ENCODE measurements around the gene MXRA7.
A peak's percentile ranks its signal among the peaks of the same experiment; 100 is the strongest.
"Not testable (repeated sequence)": the region's sequence is repeated elsewhere in the genome, so short reads cannot be mapped to it uniquely, and the experiment has no call there.

Gene MXRA7

DNA sequence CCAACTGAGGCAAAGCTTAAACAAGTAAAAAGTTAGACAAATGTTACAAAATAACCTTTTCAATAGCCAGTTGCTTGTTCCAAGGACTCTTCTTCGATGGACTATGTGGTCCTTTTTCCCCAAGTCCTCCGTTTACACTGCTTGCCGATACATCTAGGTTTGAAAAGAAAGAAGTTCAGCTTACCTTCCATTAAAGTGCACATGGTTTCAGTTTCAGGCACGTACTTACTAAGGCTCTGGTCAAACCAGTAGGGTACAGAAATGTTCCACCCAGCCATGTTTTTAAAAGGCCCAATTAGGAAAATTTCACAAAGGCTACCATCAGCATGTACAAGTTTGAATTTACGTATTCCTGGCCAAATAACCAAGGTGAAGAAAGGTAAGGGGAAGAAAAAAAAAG lies 24.2 kb upstream of the MXRA7 start:
- DNase-seq, result no peak

DNA sequence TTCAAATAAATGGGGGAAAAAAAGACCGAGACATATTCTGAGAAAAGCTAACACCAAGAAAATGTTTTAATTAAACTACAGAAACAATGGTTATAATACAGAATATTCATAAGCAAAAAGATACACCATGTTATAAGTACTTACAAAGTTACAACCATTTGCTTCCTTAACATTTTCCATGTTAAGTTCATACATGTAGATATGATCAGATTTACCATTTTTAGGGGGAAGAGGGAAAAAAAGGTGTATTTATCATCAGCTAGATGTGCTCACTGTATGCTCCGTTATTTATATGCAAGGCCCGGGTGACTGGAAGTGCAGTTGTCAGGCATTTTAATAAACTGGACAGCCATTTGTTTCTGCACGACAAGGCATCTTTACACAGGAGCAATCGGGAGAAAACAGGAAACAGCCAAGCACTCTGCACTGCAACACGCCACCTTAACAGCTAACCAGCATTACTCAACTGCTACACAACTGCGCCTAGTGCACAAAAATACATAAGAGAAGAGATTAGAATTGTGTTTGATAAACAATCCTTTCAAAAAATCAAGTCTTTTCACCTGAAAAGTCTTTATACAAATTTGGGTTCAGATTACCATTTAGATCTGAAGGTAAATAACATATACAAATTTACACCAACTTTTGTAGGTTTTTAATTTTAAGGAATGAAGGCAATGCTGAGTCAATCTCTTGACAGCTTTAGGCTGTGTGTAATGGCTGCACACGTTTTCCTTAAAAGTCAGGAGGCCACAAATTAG lies 23.5 kb upstream of the MXRA7 start:
- no peak for DNase-seq

DNA sequence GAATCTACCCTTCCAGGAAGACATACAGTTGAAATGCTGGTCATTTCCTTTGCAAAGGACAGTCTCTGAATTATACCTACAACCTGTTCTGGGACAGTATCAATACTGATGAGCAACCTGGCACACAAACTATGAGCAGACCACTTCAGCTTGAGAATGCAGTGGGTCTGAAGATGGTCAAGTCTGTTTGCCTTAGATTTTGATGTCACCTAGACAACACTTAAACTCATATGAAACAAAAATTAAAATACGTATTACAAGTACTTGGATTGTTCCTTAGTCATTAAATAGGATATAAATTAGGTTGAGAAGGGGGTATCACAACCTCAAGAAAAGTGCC lies 22.8 kb upstream of the MXRA7 start:
- no peak for DNase-seq

DNA sequence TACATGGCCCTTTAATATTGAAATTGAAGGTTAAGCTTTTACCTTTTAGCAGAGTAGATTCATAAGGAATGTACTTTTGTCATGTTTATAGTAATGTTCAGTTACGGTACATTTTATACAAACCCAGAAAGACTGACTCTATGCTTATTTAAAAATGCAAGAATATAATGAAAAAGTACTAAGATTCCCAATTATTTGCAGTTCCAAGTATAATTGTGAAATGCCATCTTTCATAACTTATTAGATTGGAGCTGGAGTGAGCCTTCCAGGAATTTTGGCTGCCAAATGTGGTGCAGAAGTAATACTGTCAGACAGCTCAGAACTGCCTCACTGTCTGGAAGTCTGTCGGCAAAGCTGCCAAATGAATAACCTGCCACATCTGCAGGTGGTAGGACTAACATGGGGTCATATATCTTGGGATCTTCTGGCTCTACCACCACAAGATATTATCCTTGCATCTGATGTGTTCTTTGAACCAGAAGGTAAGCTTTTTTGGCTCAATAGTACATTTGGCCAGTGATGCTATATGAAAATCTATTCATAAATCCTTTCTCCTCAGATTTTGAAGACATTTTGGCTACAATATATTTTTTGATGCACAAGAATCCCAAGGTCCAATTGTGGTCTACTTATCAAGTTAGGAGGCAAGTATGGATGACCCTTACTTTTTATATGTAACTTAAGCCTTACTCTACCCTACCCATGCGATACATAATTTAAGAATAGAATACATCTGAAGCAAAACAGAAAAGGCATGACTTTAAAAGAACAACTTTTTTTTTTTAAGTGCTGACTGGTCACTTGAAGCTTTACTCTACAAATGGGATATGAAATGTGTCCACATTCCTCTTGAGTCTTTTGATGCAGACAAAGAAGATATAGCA lies 22.2 kb upstream of the MXRA7 start:
- DNase-seq, result no peak

DNA sequence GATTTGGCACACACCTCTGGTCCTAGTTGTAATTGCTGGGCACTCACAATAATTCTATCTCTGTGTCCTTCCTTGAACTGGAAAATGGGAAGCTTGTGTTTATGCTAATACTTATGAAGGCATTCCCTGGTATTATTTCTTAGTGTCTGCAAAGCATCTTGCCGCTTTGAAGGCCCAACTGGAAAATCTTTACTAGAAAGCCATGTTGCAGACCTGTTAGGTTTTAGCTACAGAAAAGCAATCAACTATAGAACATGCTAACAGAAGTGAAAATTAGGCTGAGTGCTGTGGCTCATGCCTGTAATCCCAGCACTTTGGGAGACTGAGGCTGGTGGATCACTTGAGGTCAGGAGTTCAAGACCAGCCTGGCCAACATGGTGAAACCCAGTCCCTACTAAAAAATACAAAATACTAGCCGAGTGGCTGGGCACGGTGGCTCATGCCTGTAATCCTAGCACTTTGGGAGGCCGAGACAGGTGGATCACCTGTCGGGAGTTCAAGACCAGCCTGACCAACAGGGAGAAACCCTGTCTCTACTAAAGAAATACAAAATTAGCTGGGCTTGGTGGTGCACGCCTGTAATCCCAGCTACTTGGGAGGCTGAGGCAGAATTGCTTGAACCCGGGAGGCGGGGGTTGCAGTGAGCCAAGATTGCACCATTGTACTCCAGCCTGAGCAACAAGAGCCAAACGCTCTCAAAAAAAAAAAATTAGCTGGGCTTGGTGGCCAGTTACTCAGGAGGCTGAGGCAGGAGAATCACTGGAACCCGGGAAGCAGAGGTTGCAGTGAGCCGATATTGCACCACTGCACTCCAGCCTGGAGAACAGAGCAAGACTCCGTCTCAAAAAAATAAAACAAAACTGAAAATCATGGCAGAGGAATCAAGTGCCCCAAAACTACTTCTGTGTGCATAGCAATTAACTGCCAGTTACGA lies 21.3 kb upstream of the MXRA7 start:
- not testable (repeated sequence) for DNase-seq

DNA sequence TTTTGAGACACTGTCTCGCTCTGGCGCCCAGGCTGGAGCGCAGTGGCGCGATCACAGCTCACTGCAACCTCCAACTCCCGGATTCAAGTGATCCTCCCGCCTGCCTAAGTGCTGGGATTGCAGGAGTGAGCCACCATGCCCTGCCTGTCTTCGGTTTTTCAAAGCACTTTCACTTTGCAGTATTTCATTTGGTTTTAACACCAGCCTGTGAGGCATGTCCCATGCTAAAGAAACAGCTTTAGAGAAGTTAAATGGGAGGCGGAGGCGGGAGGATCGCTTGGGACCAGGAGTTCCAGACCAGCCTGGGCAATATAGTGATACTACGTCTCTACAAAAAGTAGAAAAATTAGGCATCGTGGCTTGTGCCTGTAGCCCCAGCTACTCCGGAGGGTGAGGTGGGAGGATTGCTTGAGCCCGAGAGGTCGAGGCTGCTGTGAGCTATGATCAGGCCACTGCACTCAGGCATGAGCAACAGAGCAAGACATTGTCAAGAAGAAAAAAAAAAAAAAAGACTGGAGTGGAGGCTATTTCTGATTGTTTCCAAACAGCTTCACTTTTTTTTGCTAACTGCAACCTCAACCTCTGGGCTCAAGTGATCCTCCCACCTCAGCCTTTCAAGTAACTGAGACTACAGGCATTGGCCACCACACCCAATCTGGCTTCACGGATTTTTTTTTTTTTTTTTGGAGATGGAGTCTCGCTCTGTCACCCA lies 17.1 kb upstream of the MXRA7 start:
- DNase-seq, result peak; percentile 42

DNA sequence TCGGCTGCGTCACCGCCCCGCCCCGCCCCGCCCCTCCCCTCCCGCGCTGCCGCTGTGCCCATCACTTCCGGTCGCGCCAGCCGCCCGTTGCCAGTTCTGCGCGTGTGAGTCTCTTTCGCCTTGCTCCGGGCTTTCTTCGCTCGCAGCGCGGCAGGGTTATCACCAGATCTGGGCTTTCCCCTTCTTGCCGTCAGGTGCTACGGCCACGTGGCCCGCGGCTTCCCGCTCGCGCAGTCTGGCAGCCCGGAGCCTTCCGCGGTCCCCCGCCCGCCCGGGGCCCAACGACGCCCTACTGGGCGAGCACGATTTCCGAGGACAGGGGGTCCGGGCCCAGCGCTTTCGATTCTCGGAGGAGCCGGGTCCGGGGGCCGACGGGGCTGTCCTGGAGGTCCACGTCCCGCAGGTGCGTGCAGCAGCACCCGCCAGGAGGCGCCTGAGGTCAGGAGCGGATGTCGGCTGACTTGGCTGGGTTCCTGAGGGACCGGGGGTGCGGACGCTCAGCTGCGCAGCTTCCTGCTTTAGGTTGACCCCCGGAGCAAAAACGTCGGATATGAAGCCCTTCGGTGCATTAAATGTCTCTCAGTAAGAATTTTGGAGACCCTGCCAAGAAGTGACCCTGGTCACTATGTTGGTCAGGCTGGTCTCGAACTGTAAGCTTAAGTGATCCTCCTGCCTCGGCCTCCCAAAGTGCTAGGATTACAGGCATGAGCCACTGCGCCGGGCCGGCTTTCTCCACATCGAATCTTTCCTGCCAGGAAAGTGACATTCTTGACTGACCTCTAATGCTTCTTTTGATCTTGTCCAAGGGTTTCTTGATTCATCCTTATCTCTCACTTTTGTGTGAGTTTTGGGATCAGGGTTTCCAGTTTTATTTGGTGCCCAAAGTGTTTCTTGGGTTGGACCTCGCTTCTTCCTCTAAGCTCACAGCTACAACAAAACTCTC lies 16.3 kb upstream of the MXRA7 start, which contains the start of gene METTL23:
Gene METTL23, plus strand, starts transcription at position 64 of the 943 bp plus-strand sequence. CDS start 2,872 bp downstream, outside the sequence.
- peak; percentile 86 for DNase-seq

DNA sequence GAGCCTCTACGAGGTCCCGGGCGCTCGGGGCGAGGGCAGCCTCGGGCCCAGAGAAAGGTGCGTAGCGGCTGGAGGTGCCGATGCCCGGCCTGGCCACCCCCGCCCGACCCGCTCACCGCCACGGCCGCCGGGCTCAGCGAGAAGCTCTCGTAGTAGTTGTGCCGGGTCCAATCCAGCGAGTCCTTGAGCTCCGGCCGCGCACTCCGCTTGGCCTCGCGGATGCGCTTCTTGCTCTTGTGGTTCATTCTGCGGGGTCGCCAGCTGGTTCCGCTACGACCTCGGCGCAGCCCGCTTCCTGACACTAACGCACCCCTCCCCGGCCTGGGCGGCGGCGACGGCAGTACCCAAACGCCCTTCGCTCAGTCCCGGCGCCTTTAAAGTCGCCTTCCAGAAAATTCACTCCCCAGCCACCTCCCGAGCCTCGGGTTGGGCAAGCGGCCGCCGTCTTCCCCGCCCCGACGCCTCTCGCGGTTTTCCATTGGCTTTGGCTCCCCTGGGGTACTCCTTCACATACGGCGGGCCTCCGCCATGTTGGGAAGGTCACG lies 15.5 kb upstream of the MXRA7 start, which contains the start of gene JMJD6:
Gene JMJD6, minus strand, starts transcription at position 376 of the 545 bp plus-strand sequence. Its CDS starts 131 bp downstream, at position 245.
- DNase-seq, result peak; percentile 97

DNA sequence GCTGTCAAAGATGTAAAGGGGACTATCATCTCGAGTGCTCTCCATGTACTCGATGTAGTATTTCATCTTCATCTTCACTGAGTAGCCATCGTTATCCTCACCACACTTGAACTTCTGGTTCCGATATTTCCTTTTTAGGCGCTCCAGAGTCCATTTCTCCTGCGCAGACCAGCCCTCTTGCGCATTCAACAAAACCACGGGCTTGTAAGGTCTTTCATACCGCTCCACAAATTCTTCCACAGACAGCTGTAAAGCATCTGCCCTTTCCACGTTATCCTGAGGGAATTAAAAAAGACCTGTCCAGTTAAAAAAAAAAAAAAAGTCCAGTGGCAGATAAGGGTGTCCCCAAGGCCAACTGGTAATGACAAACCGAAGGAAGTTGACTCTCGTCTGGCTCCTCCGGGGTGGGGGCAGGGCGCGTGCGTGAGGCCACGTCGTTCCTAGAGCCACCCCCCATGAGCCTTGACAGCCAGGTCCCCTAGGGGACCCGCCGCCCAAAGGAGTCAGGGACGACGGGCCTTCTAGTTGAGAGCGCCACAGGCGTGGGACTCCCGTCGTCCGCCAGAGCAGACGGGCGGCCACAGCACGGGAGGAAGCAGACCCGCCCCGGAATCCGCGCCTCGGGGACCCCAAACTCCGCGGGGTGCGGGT lies 14.9 kb upstream of the MXRA7 start:
- peak; percentile 85 for DNase-seq

DNA sequence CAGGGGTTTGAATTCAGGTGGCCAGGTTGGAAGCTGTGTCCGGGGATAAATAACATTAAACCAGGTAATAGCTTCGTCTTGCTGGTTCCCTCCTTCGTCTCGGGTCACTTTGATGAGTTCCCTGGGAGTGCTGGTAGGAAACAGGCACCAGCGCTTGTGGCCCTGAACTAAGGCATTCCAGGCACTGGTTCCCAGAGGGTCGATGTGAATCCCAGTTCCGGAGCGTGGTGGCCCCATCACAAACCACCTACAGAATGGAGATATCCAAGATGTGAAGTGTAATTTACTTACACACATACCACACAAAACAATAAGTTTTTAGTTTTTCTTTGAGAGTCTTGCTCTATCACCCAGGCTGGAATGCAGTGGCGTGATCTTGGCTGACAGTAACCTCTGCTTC lies 13.0 kb upstream of the MXRA7 start:
- DNase-seq, result no peak

DNA sequence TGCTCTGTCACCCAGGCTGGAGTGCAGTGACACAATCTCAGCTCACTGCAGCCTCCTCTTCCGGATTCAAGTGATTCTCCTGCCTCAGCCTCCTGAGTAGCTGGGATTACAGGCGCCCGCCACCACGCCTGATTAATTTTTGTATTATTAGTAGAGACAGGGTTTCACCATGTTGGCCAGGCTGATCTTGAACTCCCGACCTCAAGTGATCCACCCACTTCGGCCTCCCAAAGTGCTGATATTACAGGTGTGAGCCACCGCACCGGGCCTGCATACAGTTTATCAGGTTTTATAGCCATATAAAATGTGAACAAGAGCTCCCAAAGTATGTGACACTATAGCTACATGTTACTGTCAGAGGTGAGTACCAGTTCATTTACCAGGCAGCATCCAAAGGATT lies 12.2 kb upstream of the MXRA7 start:
- not testable (repeated sequence) for DNase-seq

DNA sequence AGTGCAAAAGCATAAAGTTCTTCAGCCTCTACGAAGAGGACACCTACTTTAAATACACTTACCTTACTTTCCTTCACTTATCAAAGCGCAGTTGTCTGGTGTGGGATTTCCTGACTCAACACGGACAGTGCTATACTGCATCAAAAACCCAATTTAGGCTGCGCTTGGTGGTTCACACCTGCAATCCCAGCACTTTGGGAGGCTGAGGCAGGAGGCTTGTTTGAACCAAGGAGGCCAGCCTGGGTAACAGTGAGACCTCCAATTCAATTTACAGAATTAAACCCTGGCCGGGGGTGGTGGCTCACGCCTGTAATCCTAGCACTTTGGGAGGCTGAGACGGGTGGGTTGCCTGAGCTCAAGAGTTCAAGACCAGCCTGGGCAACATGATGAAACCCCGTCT lies 11.5 kb upstream of the MXRA7 start:
- no peak for DNase-seq

DNA sequence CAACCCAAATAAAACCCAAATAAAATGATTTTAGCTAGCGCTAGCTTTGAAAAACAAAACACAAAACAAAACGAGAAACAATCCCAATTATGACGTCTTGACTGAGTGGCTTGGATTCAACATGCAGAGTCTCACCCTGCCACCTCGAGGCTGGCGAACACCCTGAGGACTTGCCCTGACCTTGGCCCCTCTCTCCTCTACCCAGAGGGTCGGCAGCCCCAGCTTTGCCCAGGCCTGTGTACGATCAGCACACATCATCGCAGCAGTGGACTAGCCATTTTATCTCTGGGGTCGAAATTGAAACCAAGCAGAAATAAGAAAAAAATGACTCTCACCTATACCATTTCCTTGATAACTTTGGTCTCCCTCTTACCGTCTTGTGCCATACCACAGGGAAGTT lies 10.7 kb upstream of the MXRA7 start:
- no peak for DNase-seq

DNA sequence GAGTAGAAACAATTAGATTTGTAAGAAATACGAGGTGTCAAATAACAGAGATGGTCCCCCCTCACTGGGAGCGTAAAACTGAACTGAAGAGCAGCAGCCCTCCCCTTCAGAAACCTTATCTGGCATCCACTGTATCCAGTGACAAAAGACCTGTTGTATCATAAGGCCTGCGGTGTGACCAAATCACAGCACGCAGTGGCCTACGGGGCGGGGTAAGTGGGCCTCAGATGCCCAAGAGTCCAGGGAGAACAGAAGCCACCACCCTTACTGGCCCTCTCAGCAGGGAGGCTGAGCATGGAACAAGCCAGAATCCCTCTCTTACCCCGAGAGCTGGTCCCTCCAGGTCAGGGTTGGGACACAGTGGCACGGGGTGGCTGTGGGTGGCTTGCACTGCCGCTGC lies 10.2 kb upstream of the MXRA7 start:
- DNase-seq, result no peak

DNA sequence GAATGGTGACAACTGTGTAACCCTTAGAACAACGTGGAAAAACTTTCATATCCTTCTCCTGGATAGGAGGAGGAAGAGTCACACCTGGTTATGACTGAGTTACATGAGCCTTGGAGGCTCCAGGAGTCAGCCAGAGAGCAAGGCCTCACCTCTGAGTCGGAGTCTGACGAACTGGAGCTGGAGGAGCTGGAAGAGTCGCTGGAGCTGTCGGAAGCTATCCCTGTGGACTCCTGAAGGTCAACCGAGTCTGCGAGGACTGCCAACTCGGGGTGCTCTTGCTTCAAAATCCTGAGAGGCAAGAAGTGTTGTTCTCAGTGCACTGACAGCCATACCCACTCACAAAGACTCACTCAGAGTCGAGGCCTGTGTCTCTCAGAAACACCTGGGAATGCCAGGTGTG lies 9.4 kb upstream of the MXRA7 start:
- no peak for DNase-seq

DNA sequence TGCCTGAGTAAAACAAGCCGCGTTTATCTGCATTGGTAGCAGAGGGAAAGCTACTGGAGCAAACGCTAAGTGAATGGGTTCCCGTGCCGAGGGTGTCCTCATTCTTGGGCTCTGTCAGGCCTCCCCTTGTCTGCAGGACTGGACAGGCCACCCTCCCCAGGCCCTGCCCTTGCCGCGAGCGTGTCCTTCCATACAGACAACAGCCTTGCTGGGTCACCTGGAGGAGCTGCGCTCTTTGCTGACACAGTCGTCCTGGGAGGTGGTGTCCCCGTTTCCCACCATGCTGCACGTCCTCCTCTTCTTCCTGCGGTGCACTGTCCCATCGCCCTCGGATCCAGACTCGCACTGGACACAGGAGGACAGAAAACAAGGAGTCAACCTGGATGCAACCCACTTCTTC lies 7.8 kb upstream of the MXRA7 start:
- DNase-seq, result no peak

DNA sequence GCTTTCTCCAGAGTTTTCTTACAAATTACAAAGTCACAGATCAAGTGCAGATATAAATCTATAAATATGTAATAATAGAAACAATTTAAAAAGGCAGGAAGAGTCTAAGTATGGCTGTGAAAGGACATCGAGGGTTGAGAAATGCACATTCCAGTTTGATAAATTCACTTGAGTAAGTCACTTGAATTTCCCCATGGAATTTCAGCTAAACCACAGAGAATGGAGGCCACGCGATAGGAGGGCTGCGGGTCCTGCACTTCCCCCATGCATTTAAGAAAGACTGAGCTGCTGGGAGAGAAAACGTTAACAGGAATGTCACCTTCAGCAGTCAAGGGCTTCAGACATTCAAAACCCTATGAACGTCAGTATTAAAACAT lies 6.1 kb upstream of the MXRA7 start:
- DNase-seq, result no peak

DNA sequence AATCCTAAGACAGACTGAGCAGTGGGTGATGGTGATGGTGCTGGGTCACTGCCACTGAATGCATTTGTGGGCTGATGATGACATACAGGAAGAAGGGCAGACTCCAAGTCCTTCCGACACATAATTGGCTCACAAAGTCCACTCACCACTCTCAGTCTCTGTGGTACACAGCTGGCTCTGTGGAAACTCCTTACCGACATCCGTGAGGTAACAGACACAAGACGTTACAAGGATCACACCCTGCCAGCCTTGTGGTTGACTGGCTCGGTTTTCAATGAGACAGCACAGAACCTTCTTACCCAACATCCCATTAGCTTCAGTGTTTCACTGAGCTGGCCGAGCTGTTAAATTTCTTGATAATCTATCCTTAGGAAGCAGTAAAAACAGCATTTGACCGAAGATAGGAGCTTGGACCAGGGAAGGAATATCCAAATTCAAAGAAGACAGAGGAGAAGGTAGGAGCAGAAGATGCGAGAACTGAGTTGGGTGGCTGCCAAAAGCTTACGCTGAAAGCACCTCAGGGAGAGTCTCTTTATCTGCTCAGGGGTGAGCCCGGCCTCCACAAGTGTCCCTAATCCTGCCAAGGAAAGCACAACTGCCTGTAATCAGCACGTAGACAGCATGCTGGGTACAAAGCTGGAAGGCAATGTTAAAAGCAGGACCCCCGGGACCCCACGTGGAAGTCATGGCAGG lies 5.5 kb upstream of the MXRA7 start:
- DNase-seq, result peak; percentile 40

DNA sequence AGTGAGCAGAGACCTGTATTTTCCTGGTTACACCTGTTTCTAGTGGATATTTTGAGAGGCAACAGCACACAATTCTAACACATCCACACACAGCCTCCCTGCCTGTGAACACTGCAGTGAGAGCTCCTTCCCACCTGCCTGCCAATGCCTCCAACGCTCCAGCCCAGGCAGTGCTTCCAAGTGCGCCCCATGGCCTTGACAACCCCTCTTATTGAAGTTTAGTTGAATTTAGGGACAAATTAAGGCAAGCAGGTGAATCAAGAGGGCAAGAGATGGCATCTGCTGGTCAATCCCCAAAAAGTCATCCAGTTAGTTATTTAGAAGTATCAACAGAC lies 4.7 kb upstream of the MXRA7 start:
- no peak for DNase-seq

Measured in activated CD4-positive, alpha-beta T cell treated with anti-CD3 and anti-CD28 coated beads for 48 hours (primary cell).